Right kidney (tissue), 1 donor: Measurements from ENCODE around the gene PRICKLE4.

ENCODE experiments used
- DNase-seq: peaks from one replicate; pipeline ENCODE4 v3.0.0-alpha.2; 2016

The PRICKLE4 gene

GRCh38 chr6:41771058-41771983 lies 9.3 kb upstream of the PRICKLE4 start:
- DNase-seq = no peak

- no peak for DNase-seq
Measured at GRCh38 chr6:41774841-41775240, 5.7 kb upstream of the PRICKLE4 start.

GRCh38 chr6:41775293-41775882 lies 5.2 kb upstream of the PRICKLE4 start:
- no peak for DNase-seq

GRCh38 chr6:41777551-41778285 lies 2.9 kb upstream of the PRICKLE4 start:
- no peak for DNase-seq

- DNase-seq = no peak
Measured at GRCh38 chr6:41778895-41779294, 1.7 kb upstream of the PRICKLE4 start.

- no peak for DNase-seq
Measured at GRCh38 chr6:41779336-41779735, 1.2 kb upstream of the PRICKLE4 start.

- DNase-seq = peak; percentile 83
Measured at GRCh38 chr6:41779788-41780550, 613 bp upstream of the PRICKLE4 start, which contains the start of gene FRS3. FRS3 (minus strand) TSS chr6:41779900; CDS start chr6:41776987, 2,913 bp downstream.

GRCh38 chr6:41781366-41781730 lies 766 bp downstream of the PRICKLE4 start:
- DNase-seq = no peak

- DNase-seq = no peak
Measured at GRCh38 chr6:41783106-41783780, 2.7 kb downstream of the PRICKLE4 start.

- DNase-seq = no peak
Measured at GRCh38 chr6:41784581-41785171, 4.1 kb downstream of the PRICKLE4 start.

GRCh38 chr6:41785254-41785653 lies 4.7 kb downstream of the PRICKLE4 start:
- DNase-seq = no peak

GRCh38 chr6:41785689-41786450 lies 5.3 kb downstream of the PRICKLE4 start:
- peak; percentile 72 for DNase-seq

GRCh38 chr6:41786451-41787218 lies 6.1 kb downstream of the PRICKLE4 start:
- DNase-seq = peak; percentile 87

- DNase-seq = peak; percentile 91
Measured at GRCh38 chr6:41787219-41787917, 6.8 kb downstream of the PRICKLE4 start, which contains the start of gene TOMM6. TOMM6 (plus strand) TSS chr6:41787694; CDS start chr6:41787698, 4 bp downstream.

GRCh38 chr6:41789390-41789724 lies 8.8 kb downstream of the PRICKLE4 start:
- no peak for DNase-seq

- no peak for DNase-seq
Measured at GRCh38 chr6:41790045-41790444, 9.5 kb downstream of the PRICKLE4 start.

- DNase-seq = no peak
Measured at GRCh38 chr6:41791305-41791704, 10.7 kb downstream of the PRICKLE4 start.

GRCh38 chr6:41791984-41792383 lies 11.4 kb downstream of the PRICKLE4 start:
- no peak for DNase-seq

GRCh38 chr6:41796474-41796873 lies 15.9 kb downstream of the PRICKLE4 start:
- DNase-seq = no peak
